T-helper 17 cell (primary cell): ENCODE results near the gene SYCN. TPM values are rescaled to one million over a fixed set of nuclear protein-coding genes. Genes with fewer than 3 reads are reported as not detected.

Experiments
- ATAC-seq: fragments of 150-1000 bp; cut with Tn5 transposase; 2 replicates; pipeline ENCODE4 v1.10.0; 2021; ENCODE audit warnings: mild to moderate bottlenecking, moderate library complexity
- DNase-seq, 3 donors: peaks; one replicate each; pipeline versions ENCODE4 v3.0.0 to v3.0.0-alpha.2; 2020 to 2021
- H3K9me3 ChIP-seq: one replicate; pipeline ENCODE4 v1.7.0; 2013; ENCODE audit warnings: low read length, mild to moderate bottlenecking; ENCODE audit not compliant: control insufficient read depth, poor library complexity, severe bottlenecking
- H3K27ac Mint-ChIP-seq: one replicate; pipeline ENCODE4 v1.8.0; 2022; ENCODE audit warnings: mild to moderate bottlenecking, moderate library complexity, mixed read lengths
- H3K27me3 Mint-ChIP-seq: one replicate; pipeline ENCODE4 v1.8.0; 2022; ENCODE audit warnings: mixed read lengths
- H3K36me3 Mint-ChIP-seq: one replicate; pipeline ENCODE4 v1.8.0; 2022; ENCODE audit warnings: low read depth, mixed read lengths
- H3K4me1 Mint-ChIP-seq: one replicate; pipeline ENCODE4 v1.8.0; 2022; ENCODE audit warnings: mild to moderate bottlenecking, mixed read lengths
- H3K4me3 Mint-ChIP-seq: one replicate; pipeline ENCODE4 v1.8.0; 2022; ENCODE audit warnings: mild to moderate bottlenecking, moderate library complexity, mixed read lengths
- total RNA-seq, 4 donors: library from RNA in 2 of 4; stranded (reverse) in 2 of 4; gene quantifications; one replicate each; pipeline ENCODE4 v1.2.3 and lab custom pipeline; 2022 to 2026

Gene SYCN
- total RNA-seq, 2 donors from 2014 or later: not detected

GRCh38 chr19:39170386-39171231 is 33.5 kb downstream of the SYCN start:
- ATAC-seq: no peak
- no peak overlapping the region for H3K4me3 Mint-ChIP-seq
- H3K4me1 Mint-ChIP-seq: peaks cover 7% of the 10 kb centered on the region
- no peaks in the 10 kb centered on the region for H3K27me3 Mint-ChIP-seq
- H3K9me3 ChIP-seq: no peaks in the 10 kb centered on the region
- H3K27ac Mint-ChIP-seq: no peak overlapping the region
- DNase-seq: no peak
- peaks cover 7% of the 10 kb centered on the region for H3K36me3 Mint-ChIP-seq

GRCh38 chr19:39169143-39169810 is 34.8 kb downstream of the SYCN start:
- ATAC-seq: no peak
- peak overlapping the region; percentile 57 for H3K27ac Mint-ChIP-seq

GRCh38 chr19:39168258-39169142 is 35.6 kb downstream of the SYCN start:
- Mint-ChIP-seq H3K4me3 (peak overlapping the region; percentile 67), H3K4me1 (peaks cover 7% of the 10 kb centered on the region)

More at GRCh38 chr19:39169143-39169810, 34.8 kb downstream of the SYCN start:
- H3K4me1 Mint-ChIP-seq: peaks cover 7% of the 10 kb centered on the region
- H3K4me3 Mint-ChIP-seq: peak overlapping the region; percentile 67
- H3K36me3 Mint-ChIP-seq: peaks cover 6% of the 10 kb centered on the region
- no peaks in the 10 kb centered on the region for H3K9me3 ChIP-seq
- H3K27me3 Mint-ChIP-seq: no peaks in the 10 kb centered on the region
- no peak for DNase-seq

GRCh38 chr19:39167461-39168257 is 36.4 kb downstream of the SYCN start:
- H3K36me3 Mint-ChIP-seq: peaks cover 4% of the 10 kb centered on the region
- no peak overlapping the region for H3K4me3 Mint-ChIP-seq
- no peak for DNase-seq
- no peaks in the 10 kb centered on the region for H3K9me3 ChIP-seq
- no peak for ATAC-seq
- no peaks in the 10 kb centered on the region for H3K27me3 Mint-ChIP-seq
- peaks cover 9% of the 10 kb centered on the region for H3K4me1 Mint-ChIP-seq
- no peak overlapping the region for H3K27ac Mint-ChIP-seq

More at GRCh38 chr19:39168258-39169142, 35.6 kb downstream of the SYCN start:
- H3K36me3 Mint-ChIP-seq: peaks cover 6% of the 10 kb centered on the region
- ATAC-seq (no peak), DNase-seq (no peak)
- no peaks in the 10 kb centered on the region for H3K27me3 Mint-ChIP-seq
- H3K9me3 ChIP-seq: no peaks in the 10 kb centered on the region
- peak overlapping the region; percentile 57 for H3K27ac Mint-ChIP-seq

GRCh38 chr19:39166571-39167391 is 37.3 kb downstream of the SYCN start:
- H3K4me3 Mint-ChIP-seq: no peak overlapping the region
- no peaks in the 10 kb centered on the region for H3K9me3 ChIP-seq
- peaks cover 6% of the 10 kb centered on the region for H3K36me3 Mint-ChIP-seq
- H3K27me3 Mint-ChIP-seq: no peaks in the 10 kb centered on the region
- ATAC-seq (no peak), DNase-seq (no peak)
- H3K27ac Mint-ChIP-seq: no peak overlapping the region
- H3K4me1 Mint-ChIP-seq: peaks cover 11% of the 10 kb centered on the region

DNA sequence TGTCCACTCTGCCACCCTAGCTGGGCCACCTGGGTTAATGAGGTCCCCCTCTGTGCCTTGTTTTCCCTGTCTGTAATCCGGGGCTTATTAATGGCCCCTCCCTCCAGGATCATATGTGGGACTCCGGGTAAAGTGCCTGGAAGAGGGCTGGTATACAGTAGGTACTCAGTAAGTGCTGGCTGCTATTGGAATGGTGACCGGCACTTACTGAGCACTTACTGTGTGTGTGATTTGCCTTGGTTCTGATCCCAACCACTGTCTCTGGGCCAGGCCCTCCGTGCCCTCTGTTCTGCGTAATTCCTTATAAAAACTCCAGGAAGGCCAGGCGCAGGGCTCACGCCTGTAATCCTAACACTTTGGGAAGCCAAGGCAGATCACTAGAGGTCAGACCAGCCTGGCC is 38.2 kb downstream of the SYCN start:
- ATAC-seq: no peak
- H3K36me3 Mint-ChIP-seq: peaks cover 6% of the 10 kb centered on the region
- H3K27me3 Mint-ChIP-seq: no peaks in the 10 kb centered on the region
- no peak overlapping the region for H3K27ac Mint-ChIP-seq
- no peaks in the 10 kb centered on the region for H3K9me3 ChIP-seq
- DNase-seq: no peak
- no peak overlapping the region for H3K4me3 Mint-ChIP-seq
- peaks cover 16% of the 10 kb centered on the region for H3K4me1 Mint-ChIP-seq

DNA sequence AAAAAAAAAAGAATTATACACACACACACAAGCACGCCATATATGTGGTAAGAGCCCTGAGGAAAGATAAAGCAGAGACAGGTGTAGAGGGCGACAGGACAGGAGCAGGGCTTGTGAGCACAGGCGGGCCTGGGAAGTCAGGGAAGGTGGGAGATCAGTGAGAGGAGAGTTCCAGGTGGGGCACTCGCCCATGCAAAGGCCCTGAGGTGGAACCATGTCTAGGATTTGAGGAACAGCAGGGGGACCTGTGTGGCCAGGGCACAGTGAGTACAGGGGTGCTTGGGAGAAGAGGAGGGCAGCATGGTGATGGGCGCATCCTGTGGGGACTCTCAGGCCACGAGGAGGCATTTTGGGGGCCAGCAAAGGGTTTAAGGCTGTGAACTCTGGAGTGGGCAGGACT is 39.8 kb downstream of the SYCN start:
- no peak overlapping the region for H3K27ac Mint-ChIP-seq

DNA sequence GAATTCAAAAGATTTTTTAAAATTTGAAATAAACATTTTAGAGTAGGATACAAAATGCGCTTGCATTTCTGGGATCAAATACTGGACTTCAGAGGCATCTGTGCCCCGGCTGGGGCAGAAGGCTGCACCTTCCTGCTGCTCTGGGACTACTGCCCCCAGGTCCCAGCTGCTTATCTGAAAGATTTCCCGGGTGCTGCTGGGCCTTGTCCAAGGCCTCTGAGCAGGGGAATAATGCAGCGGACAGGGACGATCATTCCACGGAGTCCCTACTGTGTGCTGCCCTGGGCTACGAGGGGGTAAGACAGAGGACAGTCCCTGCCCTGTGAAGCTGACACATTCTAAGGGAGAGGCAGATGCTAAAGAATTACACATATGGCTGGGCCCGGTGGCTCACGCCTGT is 40.4 kb downstream of the SYCN start:
- no peak overlapping the region for H3K4me3 Mint-ChIP-seq
- no peaks in the 10 kb centered on the region for H3K27me3 Mint-ChIP-seq
- DNase-seq: no peak
- H3K27ac Mint-ChIP-seq: no peak overlapping the region
- H3K9me3 ChIP-seq: no peaks in the 10 kb centered on the region
- peaks cover 2% of the 10 kb centered on the region for H3K36me3 Mint-ChIP-seq
- no peak for ATAC-seq
- peaks cover 16% of the 10 kb centered on the region for H3K4me1 Mint-ChIP-seq

More for the DNA sequence above, 39.8 kb downstream of the SYCN start:
- no peaks in the 10 kb centered on the region for H3K27me3 Mint-ChIP-seq
- no peak overlapping the region for H3K4me3 Mint-ChIP-seq
- ATAC-seq (no peak), DNase-seq (no peak)
- no peaks in the 10 kb centered on the region for H3K9me3 ChIP-seq
- H3K4me1 Mint-ChIP-seq: peaks cover 18% of the 10 kb centered on the region
- peaks cover 6% of the 10 kb centered on the region for H3K36me3 Mint-ChIP-seq

DNA sequence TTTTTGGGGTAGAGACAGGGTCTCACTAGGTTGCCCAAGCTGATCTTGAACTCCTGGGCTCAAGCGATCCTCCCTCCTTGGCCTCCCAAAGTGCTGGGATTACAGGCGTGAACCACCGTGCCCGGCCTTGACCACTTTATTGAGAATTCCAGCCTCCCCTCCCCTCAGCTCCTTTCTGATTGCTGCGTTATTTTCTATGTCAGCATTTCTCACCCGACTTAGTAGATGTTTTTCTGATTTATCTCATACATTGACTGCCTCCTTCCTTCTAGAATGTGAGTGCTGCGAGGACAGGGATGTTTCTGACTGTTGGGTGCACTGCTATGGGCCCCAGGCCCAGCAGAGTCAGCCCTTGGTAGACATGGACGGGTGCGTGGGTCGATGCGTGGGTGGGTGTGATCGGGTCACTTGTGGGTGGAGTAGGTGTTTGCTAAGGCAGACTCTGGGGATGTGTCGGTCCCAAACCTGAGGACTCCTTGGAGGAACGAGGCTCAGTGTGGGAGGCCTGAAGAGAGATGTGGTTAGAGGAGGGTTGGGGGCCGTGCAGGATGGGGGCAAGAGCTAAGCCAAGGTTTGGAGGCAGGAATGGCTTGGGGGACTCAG is 41.5 kb downstream of the SYCN start:
- ATAC-seq: no peak
- no peak for DNase-seq
- H3K27ac Mint-ChIP-seq: peak overlapping the region; percentile 54
- peaks cover 22% of the 10 kb centered on the region for H3K4me1 Mint-ChIP-seq
- H3K27me3 Mint-ChIP-seq: no peaks in the 10 kb centered on the region
- H3K9me3 ChIP-seq: no peaks in the 10 kb centered on the region
- H3K4me3 Mint-ChIP-seq: no peak overlapping the region
- H3K36me3 Mint-ChIP-seq: peaks cover 2% of the 10 kb centered on the region

DNA sequence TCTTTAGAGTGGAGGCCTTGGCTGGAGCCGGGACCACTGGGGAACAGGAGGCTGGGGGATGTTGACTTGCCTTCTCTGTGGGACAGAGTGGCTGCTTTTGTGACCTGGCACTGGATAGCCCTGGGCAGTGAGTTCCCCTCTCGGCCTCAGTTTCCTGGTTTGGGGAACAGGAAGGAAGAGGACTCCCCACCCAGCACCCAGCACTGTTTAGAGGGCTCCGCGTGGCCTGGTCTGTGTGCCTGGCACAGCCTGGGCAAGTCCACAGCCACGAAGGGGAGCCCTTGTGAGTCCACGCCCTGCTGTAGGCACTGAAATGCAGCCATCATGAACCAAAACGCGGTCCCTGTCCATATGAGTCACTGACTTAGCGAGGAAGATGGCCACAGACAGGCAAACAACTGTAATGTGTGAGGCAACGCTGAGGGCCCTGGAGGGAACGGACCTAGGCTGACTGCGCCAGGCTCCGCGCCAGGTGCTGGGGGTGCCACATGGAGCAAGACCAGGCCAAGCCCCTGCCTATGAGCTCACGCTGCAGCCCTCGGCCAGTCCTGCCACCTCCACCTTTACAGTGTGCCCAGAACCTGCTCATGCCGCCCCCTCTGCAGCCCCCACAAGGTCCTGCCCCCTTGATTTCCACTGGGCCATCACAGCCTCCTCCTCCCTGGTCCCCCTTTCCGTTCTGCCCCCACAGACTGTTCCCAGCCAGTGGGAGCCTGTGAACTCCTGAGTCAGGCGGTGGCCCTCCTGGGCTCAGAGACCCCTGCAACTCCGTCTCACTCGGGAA is 43.0 kb downstream of the SYCN start:
- H3K27ac Mint-ChIP-seq: no peak overlapping the region
- no peaks in the 10 kb centered on the region for H3K27me3 Mint-ChIP-seq
- H3K4me1 Mint-ChIP-seq: peaks cover 25% of the 10 kb centered on the region
- H3K36me3 Mint-ChIP-seq: peaks cover 2% of the 10 kb centered on the region
- H3K9me3 ChIP-seq: no peaks in the 10 kb centered on the region
- DNase-seq (no peak), ATAC-seq (no peak)
- no peak overlapping the region for H3K4me3 Mint-ChIP-seq

DNA sequence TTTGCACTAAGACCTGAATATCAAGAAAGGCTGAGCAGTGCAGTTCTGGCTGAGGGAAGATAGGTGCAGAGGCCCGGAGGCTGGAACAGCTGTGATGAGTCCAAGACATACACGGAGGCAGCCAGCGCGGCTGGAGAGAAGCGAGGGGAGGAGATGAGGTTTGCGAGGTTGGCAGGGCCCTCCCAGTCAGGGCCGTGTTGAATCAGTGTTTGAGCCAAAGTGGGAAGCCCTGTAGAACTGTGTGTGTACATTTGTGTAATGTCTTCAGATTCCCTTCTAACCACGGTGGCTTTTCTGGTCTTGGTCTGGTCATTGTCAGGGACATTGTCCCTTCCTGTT is 43.6 kb downstream of the SYCN start:
- H3K4me1 Mint-ChIP-seq: peaks cover 25% of the 10 kb centered on the region
- no peak overlapping the region for H3K4me3 Mint-ChIP-seq
- no peak overlapping the region for H3K27ac Mint-ChIP-seq
- DNase-seq (no peak), ATAC-seq (no peak)
- peaks cover 2% of the 10 kb centered on the region for H3K36me3 Mint-ChIP-seq
- no peaks in the 10 kb centered on the region for H3K9me3 ChIP-seq
- H3K27me3 Mint-ChIP-seq: no peaks in the 10 kb centered on the region
